ENCODE data around the gene SCN4A.

The SCN4A gene

GRCh38 chr17:64001763-64002529 is 29.2 kb upstream of the SCN4A start:
- DNase-seq, result no peak

DNA sequence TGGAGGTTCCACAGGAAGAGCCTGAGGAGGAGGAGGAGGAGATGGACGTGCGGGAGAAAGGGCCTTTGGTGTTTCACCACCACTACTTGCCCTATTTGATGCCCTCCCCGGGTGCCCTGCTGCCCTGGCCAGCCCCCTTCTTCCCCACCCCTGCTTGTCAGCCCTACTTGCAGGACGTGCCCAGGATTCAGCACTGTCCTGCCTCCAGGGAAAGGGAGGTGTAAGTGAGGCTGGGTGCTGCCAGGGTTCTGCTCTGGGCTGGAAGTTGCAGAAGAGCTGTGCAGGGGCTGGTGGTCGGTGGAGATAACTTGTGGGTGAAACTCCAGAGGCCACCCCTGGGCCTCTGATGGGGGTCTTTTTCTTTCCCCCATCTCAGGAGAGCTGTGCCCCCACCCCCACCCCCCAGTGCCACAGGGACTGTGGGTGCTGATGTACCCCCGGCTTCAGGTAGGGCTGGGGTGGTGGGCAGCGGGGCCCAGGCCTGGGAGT is 28.4 kb upstream of the SCN4A start:
- DNase-seq, result no peak

- no peak for DNase-seq
Measured at GRCh38 chr17:63999680-64000531, 27.2 kb upstream of the SCN4A start.

GRCh38 chr17:63998721-63999679 is 26.3 kb upstream of the SCN4A start:
- DNase-seq, result peak in 1 of 2 donors; percentile 54

DNA sequence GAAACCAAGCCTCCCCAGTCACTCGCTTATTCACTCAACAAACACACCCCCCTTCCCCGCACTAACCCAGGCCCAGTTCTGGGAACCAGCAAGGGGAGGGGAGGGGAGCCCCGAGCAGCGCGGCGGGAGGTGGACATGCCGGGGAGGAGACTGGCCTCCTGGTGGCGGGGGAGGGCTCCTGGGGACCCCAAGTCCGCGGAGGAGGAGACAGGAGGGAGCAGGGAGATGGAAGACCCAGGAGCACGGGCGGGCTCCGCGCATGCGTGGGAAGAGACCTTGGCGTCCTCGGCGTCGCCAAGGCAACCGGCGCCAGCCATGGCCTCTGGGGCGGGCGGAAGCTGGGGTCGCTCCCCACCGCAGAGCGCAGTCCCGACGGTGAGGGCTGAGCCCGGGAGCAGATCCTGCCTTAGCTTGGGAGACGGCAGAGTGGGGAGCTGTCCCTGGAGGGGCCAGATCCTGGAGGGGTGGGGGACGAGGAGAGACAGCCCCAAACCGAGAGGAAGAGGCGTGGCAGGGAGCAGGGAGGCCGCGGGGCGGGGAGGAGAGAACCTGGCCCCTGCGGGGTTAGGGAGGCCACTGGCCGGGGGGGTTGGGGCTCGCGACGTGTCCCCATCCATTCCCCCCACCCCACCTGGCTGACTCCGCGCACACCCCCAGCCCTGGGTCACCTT is 25.5 kb upstream of the SCN4A start, which contains the start of gene PRR29:
PRR29 (plus strand) TSS at position 302 of the 671 bp plus-strand sequence; CDS start at position 316, 14 bp downstream.
- DNase-seq, result peak; percentile 75 to 81

DNA sequence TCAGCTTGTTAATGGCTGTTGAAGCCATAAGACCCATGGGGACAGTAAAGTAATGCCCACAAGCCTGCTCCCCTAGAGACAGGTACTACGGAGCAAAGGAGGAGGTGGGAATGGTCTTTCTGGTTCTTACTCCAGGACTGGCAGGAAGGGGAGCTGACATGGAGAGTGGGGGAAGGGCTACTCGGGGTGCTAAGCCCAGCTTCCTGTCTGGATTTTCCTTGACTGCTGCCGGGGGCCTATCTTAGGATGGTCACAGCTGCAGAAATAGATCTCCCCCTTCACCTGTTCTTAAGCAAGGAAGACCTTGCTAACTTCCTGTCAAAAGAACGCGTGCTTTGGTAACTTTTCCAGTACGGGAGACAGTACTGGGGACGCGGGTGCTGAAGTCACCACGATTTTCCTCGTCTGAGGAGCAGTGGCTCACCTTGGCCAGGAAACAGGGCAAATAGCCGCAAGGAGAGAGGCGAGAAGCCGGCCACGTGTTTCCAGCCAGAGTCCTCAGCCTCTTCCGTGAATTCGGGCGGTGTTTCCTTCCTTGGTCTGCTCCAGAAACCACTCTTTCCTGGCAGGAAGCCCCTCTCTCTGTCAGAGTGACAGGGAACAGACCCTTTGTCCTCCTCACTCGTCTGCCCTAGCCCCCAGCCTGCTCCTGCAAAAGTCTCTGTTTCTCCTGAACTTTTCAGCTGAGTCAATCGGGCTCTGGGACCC is 24.8 kb upstream of the SCN4A start:
- DNase-seq, result no peak

GRCh38 chr17:63996430-63997182 is 23.9 kb upstream of the SCN4A start:
- DNase-seq, result no peak

GRCh38 chr17:63995626-63996025 is 22.9 kb upstream of the SCN4A start:
- no peak for DNase-seq

GRCh38 chr17:63993368-63993985 is 20.8 kb upstream of the SCN4A start:
- DNase-seq, result peak; percentile 37 to 71

- no peak for DNase-seq
Measured at GRCh38 chr17:63991611-63992010, 18.9 kb upstream of the SCN4A start.

DNA sequence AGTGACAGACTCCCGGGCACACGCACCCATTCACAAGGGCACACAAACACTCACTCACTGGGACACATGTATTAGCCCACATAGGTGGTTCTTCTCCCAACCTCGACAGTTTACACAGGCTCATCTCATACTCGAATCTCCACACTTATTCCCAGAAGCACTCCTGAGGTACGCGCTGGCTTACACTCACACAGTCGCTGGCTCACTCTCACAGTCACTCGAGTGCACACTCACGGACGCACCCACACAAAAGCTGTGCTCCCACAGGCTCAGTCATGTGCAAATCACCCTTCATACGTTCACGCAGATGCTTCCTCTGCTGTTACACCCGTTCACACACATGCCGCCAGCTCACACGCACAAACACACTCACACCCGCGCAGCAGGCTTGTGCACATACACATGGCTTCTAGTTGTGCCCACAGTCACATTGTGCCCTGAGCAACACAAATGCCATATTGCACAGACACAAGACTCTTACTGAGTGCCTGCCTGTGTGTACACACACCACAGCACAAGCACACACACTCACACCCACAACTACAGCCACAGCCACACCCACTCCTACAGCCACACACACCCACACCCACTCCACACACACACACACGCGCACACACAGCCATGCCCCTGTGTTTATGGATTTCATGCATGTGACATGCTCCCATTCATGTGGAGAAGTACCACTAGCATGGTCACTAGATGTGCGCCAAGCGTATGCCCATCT is 17.1 kb upstream of the SCN4A start:
- no peak for DNase-seq

DNA sequence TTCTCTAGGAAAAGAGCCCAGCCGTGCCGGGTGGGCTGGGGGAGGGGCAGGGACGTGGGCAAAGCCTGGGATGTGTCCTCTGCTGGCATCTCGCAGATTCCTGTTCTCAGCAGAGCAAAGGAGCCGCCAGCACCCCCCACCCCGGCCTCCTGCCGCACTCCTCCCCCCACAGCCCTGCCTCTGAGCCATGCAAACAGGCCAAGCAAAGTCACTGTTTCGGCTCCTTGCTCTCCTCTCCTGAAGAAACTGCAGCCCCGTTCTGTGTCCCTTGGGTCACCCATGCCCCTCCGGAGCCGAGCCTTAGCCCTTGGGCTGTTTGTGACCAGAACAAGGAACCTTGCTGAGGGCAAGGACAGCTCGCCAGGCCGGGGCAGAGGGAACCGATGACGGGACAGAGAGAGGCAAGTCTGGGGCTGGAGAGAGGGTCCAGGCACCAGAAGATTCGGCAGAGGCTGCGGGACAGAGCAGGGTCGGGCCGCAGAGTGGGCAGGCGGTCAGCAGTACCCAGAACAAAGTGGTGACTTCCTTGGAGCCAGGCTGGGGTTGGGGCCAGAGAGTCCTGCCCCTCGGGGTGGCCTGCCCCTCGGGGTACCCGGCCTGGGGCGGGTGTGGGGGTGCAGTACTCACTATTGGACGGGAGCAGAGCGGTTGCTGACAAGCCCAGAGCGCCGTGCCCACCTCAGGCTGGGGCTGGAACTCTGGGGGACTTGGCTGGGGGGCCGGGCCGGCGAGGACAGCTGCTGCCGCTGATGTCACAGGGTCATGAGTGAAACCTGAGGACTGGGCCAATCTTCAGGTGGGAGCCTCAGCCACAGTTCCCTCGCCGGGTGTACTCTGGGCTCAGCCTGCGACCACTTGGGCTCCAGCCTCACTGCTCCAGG is 16.3 kb upstream of the SCN4A start:
- no peak for DNase-seq

- DNase-seq, result no peak
Measured at GRCh38 chr17:63988127-63988478, 15.4 kb upstream of the SCN4A start.

GRCh38 chr17:63987221-63988126 is 14.8 kb upstream of the SCN4A start:
- no peak for DNase-seq

GRCh38 chr17:63986821-63987220 is 14.1 kb upstream of the SCN4A start:
- no peak for DNase-seq

DNA sequence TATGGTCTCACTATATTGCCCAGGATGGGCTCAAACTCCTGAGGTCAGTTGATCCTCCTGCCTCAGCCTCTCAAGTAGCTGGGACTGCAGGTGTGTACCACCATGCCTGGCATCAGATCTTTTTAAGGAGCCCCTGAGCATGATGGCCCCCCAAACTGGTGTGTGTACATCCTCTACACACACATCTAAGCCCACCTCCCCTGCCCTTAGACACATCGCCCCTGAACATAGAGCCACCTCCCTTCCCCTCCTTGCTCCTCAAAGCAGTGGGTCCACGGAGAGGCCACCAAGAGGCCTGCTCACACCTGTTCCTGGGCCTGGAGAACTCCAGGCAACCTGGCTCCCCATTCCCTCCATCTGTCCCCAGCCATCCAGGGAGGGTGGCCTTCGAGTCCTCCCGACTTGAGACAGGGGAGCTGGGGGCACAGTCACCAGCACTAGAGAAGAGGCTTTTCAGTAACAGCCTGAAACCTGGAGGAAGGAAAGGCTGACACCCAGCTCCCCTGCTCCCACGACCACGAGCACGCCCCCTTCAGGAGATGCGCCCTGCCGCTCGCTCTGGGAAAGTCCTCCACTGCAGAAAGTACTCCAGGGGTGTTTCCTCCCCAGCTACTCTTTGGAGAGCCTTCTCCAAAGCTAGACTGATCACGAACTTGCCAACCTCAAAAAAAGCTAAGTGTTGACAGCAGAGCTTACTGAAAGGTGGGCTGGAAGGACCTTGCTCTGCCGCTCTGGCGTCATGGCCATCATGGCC is 12.8 kb upstream of the SCN4A start:
- no peak for DNase-seq
